Esophagus squamous epithelium (tissue), 5 donors: ENCODE measurements around the gene SPPL2C. TPM values are rescaled to one million over a fixed set of nuclear protein-coding genes. Genes with fewer than 3 reads are reported as not detected.

ENCODE experiments used
- DNase-seq: peaks from one replicate; lab custom pipeline; 2025; lab: John Stamatoyannopoulos, UW
- H3K27ac ChIP-seq, 4 donors: fragments of 200-600 bp; sonication (generic); one replicate each; pipeline ENCODE4 v1.5.1; 2016 to 2019; ENCODE audit warnings: mild to moderate bottlenecking in 1 of 4
- H3K27me3 ChIP-seq, 4 donors: fragments of 200-600 bp; sonication (generic); 1 replicate in 3 of 4; 2 replicates in 1 of 4; pipeline versions ENCODE4 v1.5.1 to v1.6.0; 2017 to 2021; ENCODE audit warnings: antibody characterized with exemption in 1 of 4
- H3K36me3 ChIP-seq, 3 donors: fragments of 200-600 bp; sonication (generic); one replicate each; pipeline ENCODE4 v1.5.1; 2016 to 2019
- H3K4me1 ChIP-seq, 3 donors: fragments of 200-600 bp; sonication (generic); one replicate each; pipeline ENCODE4 v1.5.1; 2017 to 2019
- H3K4me3 ChIP-seq, 4 donors: fragments of 200-600 bp; sonication (generic); 1 replicate in 3 of 4; 2 replicates in 1 of 4; pipeline ENCODE4 v1.5.1; 2016 to 2019; ENCODE audit warnings: mild to moderate bottlenecking in 2 of 4, moderate library complexity in 1 of 4
- H3K9me3 ChIP-seq, 3 donors: fragments of 200-600 bp; sonication (generic); one replicate each; pipeline ENCODE4 v1.5.1; 2016 to 2019
- CTCF ChIP-seq, 6 experiments: fragments of 450-650 bp in 4 of 6; fragments of 200-600 bp in 2 of 6; sonication (generic) in 2 of 6; IDR thresholded peaks; one replicate each; pipeline ENCODE4 v1.5.1; 2016 to 2019; ENCODE audit warnings: antibody characterized with exemption in 6 of 6, mild to moderate bottlenecking in 4 of 6, moderate library complexity in 4 of 6
- POLR2A ChIP-seq, 4 donors: fragments of 450-650 bp; IDR thresholded peaks; one replicate each; pipeline ENCODE4 v1.6.1; 2017; ENCODE audit warnings: antibody characterized with exemption in 4 of 4, mild to moderate bottlenecking in 4 of 4, moderate library complexity in 3 of 4
- WGBS, 2 donors: methylation state at CpG; one replicate each; pipeline ENCODE4 v1.1.5; 2018; 5-methylcytosine and 5-hydroxymethylcytosine counted together
- intact Hi-C: fragments of 100-400 bp; cut with DNase I; formaldehyde crosslinking; loops from one replicate; pipeline ENCODE4 v1.15.0; 2022
- total RNA-seq, 4 donors: library from RNA; depleted of rRNA; stranded (reverse); fragments of >200 nt; gene quantifications; one replicate each; pipeline ENCODE4 v1.1.0, GENCODE V29; 2016
- donor health status: DM: yes; HTN: yes; CAD: no.

The SPPL2C gene, protein sequence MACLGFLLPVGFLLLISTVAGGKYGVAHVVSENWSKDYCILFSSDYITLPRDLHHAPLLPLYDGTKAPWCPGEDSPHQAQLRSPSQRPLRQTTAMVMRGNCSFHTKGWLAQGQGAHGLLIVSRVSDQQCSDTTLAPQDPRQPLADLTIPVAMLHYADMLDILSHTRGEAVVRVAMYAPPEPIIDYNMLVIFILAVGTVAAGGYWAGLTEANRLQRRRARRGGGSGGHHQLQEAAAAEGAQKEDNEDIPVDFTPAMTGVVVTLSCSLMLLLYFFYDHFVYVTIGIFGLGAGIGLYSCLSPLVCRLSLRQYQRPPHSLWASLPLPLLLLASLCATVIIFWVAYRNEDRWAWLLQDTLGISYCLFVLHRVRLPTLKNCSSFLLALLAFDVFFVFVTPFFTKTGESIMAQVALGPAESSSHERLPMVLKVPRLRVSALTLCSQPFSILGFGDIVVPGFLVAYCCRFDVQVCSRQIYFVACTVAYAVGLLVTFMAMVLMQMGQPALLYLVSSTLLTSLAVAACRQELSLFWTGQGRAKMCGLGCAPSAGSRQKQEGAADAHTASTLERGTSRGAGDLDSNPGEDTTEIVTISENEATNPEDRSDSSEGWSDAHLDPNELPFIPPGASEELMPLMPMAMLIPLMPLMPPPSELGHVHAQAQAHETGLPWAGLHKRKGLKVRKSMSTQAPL
- not detected for total RNA-seq

DNA sequence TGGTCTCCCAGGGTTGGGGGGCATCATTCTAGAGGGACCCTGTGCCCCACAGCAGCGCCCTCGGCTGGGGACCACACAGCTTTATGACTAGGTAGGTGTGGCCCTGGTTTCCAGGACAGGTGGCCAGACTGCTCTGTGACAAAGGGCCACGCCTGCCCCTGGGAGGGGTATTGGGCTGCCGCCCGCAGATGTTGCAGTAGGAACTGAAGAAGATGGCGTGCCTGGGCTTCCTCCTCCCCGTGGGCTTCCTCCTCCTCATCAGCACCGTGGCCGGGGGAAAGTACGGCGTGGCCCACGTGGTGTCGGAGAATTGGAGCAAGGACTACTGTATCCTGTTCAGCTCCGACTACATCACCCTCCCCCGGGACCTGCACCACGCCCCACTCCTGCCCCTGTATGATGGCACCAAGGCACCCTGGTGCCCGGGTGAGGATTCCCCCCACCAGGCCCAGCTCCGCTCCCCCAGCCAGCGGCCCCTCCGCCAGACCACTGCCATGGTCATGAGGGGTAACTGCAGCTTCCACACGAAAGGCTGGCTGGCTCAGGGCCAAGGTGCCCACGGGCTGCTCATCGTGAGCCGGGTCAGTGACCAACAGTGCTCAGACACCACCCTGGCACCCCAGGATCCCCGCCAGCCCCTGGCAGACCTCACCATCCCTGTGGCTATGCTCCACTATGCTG lies at the start of gene SPPL2C:
Gene SPPL2C, plus strand, starts transcription at position 187 of the 681 bp plus-strand sequence. Its CDS starts 26 bp downstream, at position 213.
- no peaks in the 10 kb centered on the region for H3K9me3 ChIP-seq
- no peaks in the 10 kb centered on the region for H3K4me1 ChIP-seq
- DNase-seq: no peak
- intact Hi-C loops: no loop called here
- no peak within 1 kb of the TSS for H3K4me3 ChIP-seq
- H3K36me3 ChIP-seq: no peaks in the 10 kb centered on the region
- 55 to 80% methylated on average over 4 to 15 of the region's 25 CpGs for WGBS, 2 donors
- no peak within 1 kb of the TSS for H3K27ac ChIP-seq
- TF ChIP-seq CTCF (IDR thresholded peaks at IDR 0.05): no peak
- no peak for TF ChIP-seq POLR2A (IDR thresholded peaks at IDR 0.05)
- peaks cover 0 to 6% (median 0%) of the 10 kb centered on the region in 4 donors for H3K27me3 ChIP-seq

DNA sequence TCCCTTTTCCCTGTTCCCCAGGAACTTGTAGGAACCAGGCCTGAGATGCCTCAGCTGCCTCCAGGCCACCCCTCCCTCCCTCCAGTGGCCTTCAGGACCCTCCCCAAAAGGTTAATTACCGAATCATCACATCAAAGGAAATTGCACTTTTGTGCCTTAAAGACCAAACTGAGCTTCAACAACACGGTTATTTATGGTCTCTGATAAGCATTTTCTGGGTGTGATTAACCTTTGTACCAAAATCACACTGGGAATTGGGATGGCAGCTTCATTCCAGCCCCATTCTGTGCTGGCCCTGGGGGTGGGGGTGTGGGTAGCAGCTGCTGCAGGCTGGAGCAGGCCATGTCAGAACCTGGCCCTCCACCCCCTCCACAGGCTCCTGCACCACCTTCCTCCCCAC lies 43.9 kb upstream of the SPPL2C start:
- H3K4me1 ChIP-seq: no peaks in the 10 kb centered on the region

GRCh38 chr17:45801421-45801820 lies 43.3 kb upstream of the SPPL2C start:
- no peak for TF ChIP-seq POLR2A (IDR thresholded peaks at IDR 0.05)
- no peak for TF ChIP-seq CTCF (IDR thresholded peaks at IDR 0.05)
- Histone ChIP-seq H3K36me3 (no peaks in the 10 kb centered on the region), H3K27ac (no peak overlapping the region), H3K9me3 (no peaks in the 10 kb centered on the region), H3K4me3 (no peak overlapping the region), H3K27me3 (peaks cover 0 to 95% (median 0%) of the 10 kb centered on the region in 4 donors), H3K4me1 (no peaks in the 10 kb centered on the region)
- DNase-seq: no peak
- intact Hi-C loops: no loop called here
- WGBS, 2 donors: 75 to 87% methylated on average over 6 to 8 of the region's 8 CpGs

More for the DNA sequence above, 43.9 kb upstream of the SPPL2C start:
- intact Hi-C loops: no loop called here
- Histone ChIP-seq H3K27me3 (peaks cover 0 to 97% (median 0%) of the 10 kb centered on the region in 4 donors), H3K4me3 (no peak overlapping the region), H3K27ac (no peak overlapping the region), H3K36me3 (no peaks in the 10 kb centered on the region), H3K9me3 (no peaks in the 10 kb centered on the region)
- 0 to 36% methylated on average over 1 to 2 of the region's 2 CpGs for WGBS, 2 donors
- no peak for DNase-seq
- no peak for TF ChIP-seq CTCF (IDR thresholded peaks at IDR 0.05)
- TF ChIP-seq POLR2A (IDR thresholded peaks at IDR 0.05): no peak

- Histone ChIP-seq H3K9me3 (no peaks in the 10 kb centered on the region), H3K36me3 (no peaks in the 10 kb centered on the region), H3K4me3 (no peak overlapping the region), H3K4me1 (no peaks in the 10 kb centered on the region), H3K27me3 (peaks cover 0 to 66% (median 0%) of the 10 kb centered on the region in 4 donors), H3K27ac (no peak overlapping the region)
- intact Hi-C loops: no loop called here
- no peak for TF ChIP-seq POLR2A (IDR thresholded peaks at IDR 0.05)
- TF ChIP-seq CTCF (IDR thresholded peaks at IDR 0.05): no peak
- WGBS, 2 donors: 82 to 89% methylated on average over 1 of the region's 1 CpG
- DNase-seq: no peak
These were observed 35.8 kb upstream of the SPPL2C start for GRCh38 chr17:45808845-45809244.
